MCF 10A (cell line): ENCODE results near the gene SLC22A23. TPM values are rescaled to one million over a fixed set of nuclear protein-coding genes. Genes with fewer than 3 reads are reported as not detected.

Source experiments
- BruUV-seq: library from RNA; stranded (reverse); fragments of 400-500 nt; replicated peaks from 2 replicates; lab custom pipeline; 2021; lab: Mats Ljungman, UMichigan
- CTCF ChIA-PET: fragments of 300-600 bp; sonication (Branson Sonifier 250); formaldehyde crosslinking; extraction: SDS; loops from one replicate; lab custom pipeline; 2021; ENCODE audit warnings: antibody characterized with exemption, inconsistent platforms; lab: Yijun Ruan, JAX
- POLR2A ChIA-PET: fragments of 300-600, 350-650 bp; sonication (Branson Sonifier 250); formaldehyde crosslinking; extraction: SDS; loops from one replicate; lab custom pipeline; 2020; ENCODE audit warnings: antibody characterized with exemption, inconsistent platforms; lab: Yijun Ruan, JAX
- DNase-seq: peaks from one replicate; pipeline ENCODE4 v3.0.0-alpha.2; 2018; ENCODE audit not compliant: unreplicated experiment
- H3K27ac Mint-ChIP-seq: one replicate; pipeline ENCODE4 v1.8.0; 2022; ENCODE audit warnings: mild to moderate bottlenecking, low read depth, mixed read lengths; ENCODE audit not compliant: unreplicated experiment
- H3K27me3 Mint-ChIP-seq: one replicate; pipeline ENCODE4 v1.8.0; 2022; ENCODE audit warnings: mixed read lengths; ENCODE audit not compliant: insufficient read depth, unreplicated experiment
- H3K36me3 Mint-ChIP-seq: one replicate; pipeline ENCODE4 v1.8.0; 2022; ENCODE audit warnings: mild to moderate bottlenecking, moderate library complexity, mixed read lengths; ENCODE audit not compliant: insufficient read depth, unreplicated experiment
- H3K4me1 Mint-ChIP-seq: one replicate; pipeline ENCODE4 v1.8.0; 2022; ENCODE audit warnings: mixed read lengths; ENCODE audit not compliant: insufficient read depth, unreplicated experiment
- H3K4me3 Mint-ChIP-seq: one replicate; pipeline ENCODE4 v1.8.0; 2022; ENCODE audit warnings: mild to moderate bottlenecking, moderate library complexity, mixed read lengths; ENCODE audit not compliant: unreplicated experiment
- H3K9me3 Mint-ChIP-seq: one replicate; pipeline ENCODE4 v1.8.0; 2022; ENCODE audit warnings: mixed read lengths; ENCODE audit not compliant: unreplicated experiment
- CTCF ChIP-seq: fragments of 200-600 bp; IDR thresholded peaks from one replicate; pipeline ENCODE4 v1.8.0; 2022; ENCODE audit warnings: antibody characterized with exemption, mild to moderate bottlenecking; ENCODE audit not compliant: unreplicated experiment
- intact Hi-C: fragments of 100-400 bp; cut with micrococcal nuclease; formaldehyde crosslinking; loops from 2 replicates; pipeline ENCODE4 v1.14.1; 2022
- total RNA-seq: library from RNA; stranded (reverse); gene quantifications from 2 replicates; pipeline ENCODE4 v1.2.3, GENCODE V29; 2022

The SLC22A23 gene
- total RNA-seq, 1 experiment from 2014 or later = 11.9 TPM

- no peak overlapping the region for H3K27ac Mint-ChIP-seq
- BruUV-seq = no TSS peak
- H3K4me1 Mint-ChIP-seq = peaks cover 33% of the 10 kb centered on the region
- peak; percentile 81 for DNase-seq
- no peak for TF ChIP-seq CTCF
- POLR2A ChIA-PET = interaction anchor here (0.7 to 3.7 kb wide), 17 partner anchors 9 to 191 kb away, joined by 3 to 22 read pairs (median 5); no protein-coding TSS in a partner anchor
- CTCF ChIA-PET = interaction anchor here (0.7 to 1.5 kb wide), 6 partner anchors 11 to 310 kb away, joined by 3 to 4 read pairs (median 4); no protein-coding TSS in a partner anchor
- no peaks in the 10 kb centered on the region for H3K9me3 Mint-ChIP-seq
- intact Hi-C loops = no loop called here
- no peaks in the 10 kb centered on the region for H3K27me3 Mint-ChIP-seq
- no peaks in the 10 kb centered on the region for H3K36me3 Mint-ChIP-seq
- H3K4me3 Mint-ChIP-seq = no peak overlapping the region
Observed at GRCh38 chr6:3421791-3422434, 34.9 kb downstream of the SLC22A23 start.

GRCh38 chr6:3421143-3421542 is 35.7 kb downstream of the SLC22A23 start:
- CTCF ChIA-PET = interaction anchor here (1.2 kb wide), 1 partner anchor 17 kb away, joined by 3 read pairs; no protein-coding TSS in a partner anchor
- Mint-ChIP-seq H3K36me3 (no peaks in the 10 kb centered on the region), H3K9me3 (no peaks in the 10 kb centered on the region), H3K27ac (no peak overlapping the region), H3K4me3 (no peak overlapping the region), H3K4me1 (peaks cover 28% of the 10 kb centered on the region), H3K27me3 (no peaks in the 10 kb centered on the region)
- no peak for DNase-seq
- no TSS peak for BruUV-seq
- intact Hi-C loops = no loop called here
- no peak for TF ChIP-seq CTCF
- POLR2A ChIA-PET = interaction anchor here (0.7 to 3.7 kb wide), 12 partner anchors 11 to 172 kb away, joined by 3 to 22 read pairs (median 5); no protein-coding TSS in a partner anchor

- H3K4me1 Mint-ChIP-seq = peaks cover 28% of the 10 kb centered on the region
- ChIA-PET POLR2A (interaction anchor here (0.6 to 3.7 kb wide), 12 partner anchors 9 to 168 kb away, joined by 3 to 22 read pairs (median 4); no protein-coding TSS in a partner anchor), CTCF (interaction anchor here (0.6 to 0.9 kb wide), 3 partner anchors 23 to 1536 kb away, joined by 3 read pairs; no protein-coding TSS in a partner anchor)
- intact Hi-C loops = no loop called here
- H3K27ac Mint-ChIP-seq = no peak overlapping the region
- H3K9me3 Mint-ChIP-seq = no peaks in the 10 kb centered on the region
- no peak for TF ChIP-seq CTCF
- BruUV-seq = no TSS peak
- no peaks in the 10 kb centered on the region for H3K36me3 Mint-ChIP-seq
- H3K27me3 Mint-ChIP-seq = no peaks in the 10 kb centered on the region
- H3K4me3 Mint-ChIP-seq = no peak overlapping the region
- DNase-seq = peak; percentile 73
Observed at GRCh38 chr6:3419624-3420272, 37.1 kb downstream of the SLC22A23 start.

GRCh38 chr6:3418496-3419060 is 38.3 kb downstream of the SLC22A23 start:
- POLR2A ChIA-PET = interaction anchor here (0.6 to 1.1 kb wide), 2 partner anchors 55 to 106 kb away, joined by 3 read pairs; no protein-coding TSS in a partner anchor

More at GRCh38 chr6:3418496-3419060, 38.3 kb downstream of the SLC22A23 start:
- CTCF ChIA-PET = interaction anchor here (1.0 kb wide), 1 partner anchor 15 kb away, joined by 3 read pairs; no protein-coding TSS in a partner anchor
- Mint-ChIP-seq H3K4me1 (peaks cover 23% of the 10 kb centered on the region), H3K27me3 (no peaks in the 10 kb centered on the region), H3K9me3 (no peaks in the 10 kb centered on the region), H3K4me3 (no peak overlapping the region), H3K27ac (no peak overlapping the region), H3K36me3 (peaks cover 3% of the 10 kb centered on the region)
- no peak for DNase-seq
- TF ChIP-seq CTCF = no peak
- BruUV-seq = no TSS peak
- intact Hi-C loops = no loop called here
